PFSK-1 (cell line): ENCODE measurements around the gene IRF4.

Experiments
- FOXP2 ChIP-seq: optimal IDR thresholded peaks from 2 replicates; pipeline ENCODE3; 2011; ENCODE audit warnings: borderline replicate concordance, control low read depth, inconsistent platforms; ENCODE audit not compliant: insufficient read depth; ENCODE audit errors: extremely low read length, extremely low read depth
- POLR2AphosphoS5 ChIP-seq: IDR thresholded peaks from 2 replicates; pipeline ENCODE4 v1.6.1; 2012; ENCODE audit warnings: low read depth, mild to moderate bottlenecking, control low read depth, low read length, moderate library complexity
- SIN3A ChIP-seq: IDR thresholded peaks from 2 replicates; pipeline ENCODE4 v1.6.1; 2012; ENCODE audit warnings: mild to moderate bottlenecking, low read length, moderate library complexity, borderline replicate concordance; ENCODE audit not compliant: insufficient read depth
- TAF1 ChIP-seq: IDR thresholded peaks from 2 replicates; pipeline ENCODE4 v1.6.1; 2012; ENCODE audit warnings: low read length, control low read depth, borderline replicate concordance; ENCODE audit not compliant: insufficient read depth
- TF ChIP-seq, protein P1 (sequence below), 2 experiments: IDR thresholded peaks; 2 replicates each; pipeline versions ENCODE4 v1.6.1 to v1.8.0; 2011 to 2012; ENCODE audit warnings: low read depth in 2 of 2, low read length in 2 of 2, control low read depth in 1 of 2, inconsistent platforms in 1 of 2, mild to moderate bottlenecking in 1 of 2, moderate library complexity in 1 of 2; ENCODE audit not compliant: insufficient read depth in 1 of 2

The IRF4 gene

DNA sequence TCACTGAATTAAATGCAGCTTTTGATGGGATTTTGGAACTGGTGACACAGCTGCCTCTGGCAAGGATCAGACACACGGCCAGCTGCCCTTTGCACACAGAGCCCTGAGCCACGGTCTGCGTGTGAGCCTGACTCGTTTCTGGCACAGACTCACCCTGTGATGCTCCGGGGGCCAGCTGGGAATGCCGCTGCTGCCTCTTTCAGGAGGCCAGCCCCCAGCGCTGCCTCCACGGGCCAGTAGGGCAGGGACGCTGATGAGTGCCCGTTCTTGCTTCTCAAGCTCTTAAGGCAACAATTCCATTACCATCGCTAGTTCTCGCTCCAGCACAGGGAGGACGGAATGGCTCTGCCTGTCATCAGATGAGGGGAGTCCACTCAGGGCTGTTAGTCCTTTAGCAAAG is 61.6 kb downstream of the IRF4 start:
- TF ChIP-seq SIN3A (no peak), POLR2AphosphoS5 (no peak), TAF1 (no peak), FOXP2 (no peak)
- TF ChIP-seq, protein P1, sequence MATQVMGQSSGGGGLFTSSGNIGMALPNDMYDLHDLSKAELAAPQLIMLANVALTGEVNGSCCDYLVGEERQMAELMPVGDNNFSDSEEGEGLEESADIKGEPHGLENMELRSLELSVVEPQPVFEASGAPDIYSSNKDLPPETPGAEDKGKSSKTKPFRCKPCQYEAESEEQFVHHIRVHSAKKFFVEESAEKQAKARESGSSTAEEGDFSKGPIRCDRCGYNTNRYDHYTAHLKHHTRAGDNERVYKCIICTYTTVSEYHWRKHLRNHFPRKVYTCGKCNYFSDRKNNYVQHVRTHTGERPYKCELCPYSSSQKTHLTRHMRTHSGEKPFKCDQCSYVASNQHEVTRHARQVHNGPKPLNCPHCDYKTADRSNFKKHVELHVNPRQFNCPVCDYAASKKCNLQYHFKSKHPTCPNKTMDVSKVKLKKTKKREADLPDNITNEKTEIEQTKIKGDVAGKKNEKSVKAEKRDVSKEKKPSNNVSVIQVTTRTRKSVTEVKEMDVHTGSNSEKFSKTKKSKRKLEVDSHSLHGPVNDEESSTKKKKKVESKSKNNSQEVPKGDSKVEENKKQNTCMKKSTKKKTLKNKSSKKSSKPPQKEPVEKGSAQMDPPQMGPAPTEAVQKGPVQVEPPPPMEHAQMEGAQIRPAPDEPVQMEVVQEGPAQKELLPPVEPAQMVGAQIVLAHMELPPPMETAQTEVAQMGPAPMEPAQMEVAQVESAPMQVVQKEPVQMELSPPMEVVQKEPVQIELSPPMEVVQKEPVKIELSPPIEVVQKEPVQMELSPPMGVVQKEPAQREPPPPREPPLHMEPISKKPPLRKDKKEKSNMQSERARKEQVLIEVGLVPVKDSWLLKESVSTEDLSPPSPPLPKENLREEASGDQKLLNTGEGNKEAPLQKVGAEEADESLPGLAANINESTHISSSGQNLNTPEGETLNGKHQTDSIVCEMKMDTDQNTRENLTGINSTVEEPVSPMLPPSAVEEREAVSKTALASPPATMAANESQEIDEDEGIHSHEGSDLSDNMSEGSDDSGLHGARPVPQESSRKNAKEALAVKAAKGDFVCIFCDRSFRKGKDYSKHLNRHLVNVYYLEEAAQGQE (IDR thresholded peaks at IDR 0.05; ENCODE audit: insufficient read depth in 1 of 2, low read depth in 2 of 2, low read length in 2 of 2), result no peak

DNA sequence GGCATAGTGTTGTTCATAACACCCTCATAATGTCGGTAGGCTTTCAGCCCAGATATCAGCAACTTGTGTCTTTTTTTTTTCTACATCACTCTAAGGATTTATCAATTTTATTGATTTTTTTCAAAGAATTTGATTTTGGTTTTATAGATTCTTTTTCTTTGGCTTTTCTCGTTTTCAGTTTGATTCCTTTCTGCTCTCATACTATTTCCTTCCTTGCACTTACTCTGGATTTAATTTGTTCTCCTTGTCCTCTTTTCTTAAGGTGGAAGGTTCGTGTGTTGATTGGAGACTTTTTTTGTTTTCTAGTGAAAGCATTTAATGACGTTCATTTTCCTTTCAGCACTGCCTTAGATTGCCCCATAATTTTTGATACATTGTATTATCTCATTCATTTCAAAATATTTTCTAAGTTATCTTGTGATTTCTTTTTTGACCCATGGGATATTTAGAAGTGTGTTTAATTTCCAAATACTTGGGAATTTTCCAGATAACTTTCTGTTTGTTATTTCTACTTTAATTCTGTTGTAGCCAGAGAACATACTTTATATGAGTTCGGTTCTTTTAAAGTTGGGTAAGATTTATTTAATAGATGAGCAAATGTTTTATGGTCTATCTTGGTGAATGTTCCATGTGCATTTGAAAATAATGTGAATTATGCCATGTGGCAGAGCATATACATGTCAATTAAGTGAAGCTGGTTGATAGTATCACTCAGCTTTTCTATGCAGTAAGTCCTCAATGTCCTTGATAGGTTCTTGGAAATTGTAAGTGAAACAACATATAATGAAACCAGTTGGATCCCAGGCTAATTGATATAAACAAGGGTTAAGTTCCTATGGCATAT is 62.8 kb downstream of the IRF4 start:
- TF ChIP-seq SIN3A (no peak), FOXP2 (no peak), TAF1 (no peak), POLR2AphosphoS5 (no peak)
- TF ChIP-seq, protein P1 (IDR thresholded peaks at IDR 0.05; ENCODE audit: insufficient read depth in 1 of 2, low read depth in 2 of 2, low read length in 2 of 2), result no peak

DNA sequence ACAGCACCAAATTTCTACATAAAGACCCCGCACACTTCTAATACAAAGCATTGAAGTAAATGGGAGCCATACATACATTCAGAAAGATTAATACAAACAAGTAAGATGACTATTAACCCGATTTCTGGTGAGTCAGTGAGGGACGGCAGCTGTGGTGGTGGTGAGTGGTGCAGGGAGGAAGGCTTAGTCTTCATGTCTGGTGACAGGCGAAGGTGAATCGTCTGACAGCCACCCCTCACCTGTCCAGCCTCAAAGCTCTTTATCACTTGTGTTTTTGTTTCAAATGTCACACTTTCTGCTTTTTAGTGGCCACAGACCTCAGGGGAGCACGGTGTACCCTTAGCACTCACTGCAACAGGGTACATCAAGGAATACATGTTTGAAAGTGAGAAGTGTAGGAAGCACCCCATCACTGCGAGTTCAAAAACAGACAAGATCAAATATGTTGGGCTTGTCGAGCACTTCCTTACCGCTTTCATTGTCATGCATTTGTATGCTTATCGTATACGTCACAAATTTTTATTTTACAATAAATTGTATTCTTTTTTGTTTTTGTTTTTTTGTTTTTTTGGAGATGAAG is 63.5 kb downstream of the IRF4 start:
- TF ChIP-seq FOXP2 (no peak), TAF1 (no peak), POLR2AphosphoS5 (no peak), SIN3A (no peak)
- TF ChIP-seq, protein P1 (IDR thresholded peaks at IDR 0.05; ENCODE audit: insufficient read depth in 1 of 2, low read depth in 2 of 2, low read length in 2 of 2), result no peak

DNA sequence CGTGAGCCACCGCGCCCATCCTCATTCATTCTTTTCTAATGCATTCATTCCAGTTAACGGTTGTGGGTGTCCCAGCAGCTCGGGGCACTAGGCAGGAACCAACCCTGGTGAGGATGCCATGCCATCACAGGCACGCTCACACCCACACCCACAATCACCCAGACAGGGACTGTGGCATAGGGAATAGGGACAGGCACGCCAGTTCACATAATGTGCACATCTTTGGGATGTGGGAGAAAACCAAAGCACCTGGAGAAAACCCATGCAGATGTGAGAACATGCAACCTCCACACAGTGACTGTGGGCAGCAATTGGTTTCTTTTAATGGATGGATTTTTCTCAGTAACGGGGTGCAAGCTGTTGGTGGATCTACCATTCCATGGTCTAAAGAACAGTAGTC is 64.3 kb downstream of the IRF4 start:
- TF ChIP-seq, protein P1 (IDR thresholded peaks at IDR 0.05; ENCODE audit: insufficient read depth in 1 of 2, low read depth in 2 of 2, low read length in 2 of 2), result no peak
- TF ChIP-seq FOXP2 (no peak), TAF1 (no peak), POLR2AphosphoS5 (no peak), SIN3A (no peak)
